D721Med (cell line): ENCODE data around the gene KMT2C.
"Not testable (repeated sequence)": the region's sequence is repeated elsewhere in the genome, so short reads cannot be mapped to it uniquely, and the experiment has no call there.

Experiments
- DNase-seq: peaks from one replicate; pipeline ENCODE4 v3.0.0; 2011; ENCODE audit warnings: low spot score; ENCODE audit not compliant: insufficient read length
- FAIRE-seq: peaks from 2 replicates; lab custom pipeline; 2011; peaks lifted over from hg19 to GRCh38; lab: Jason Lieb, UNC
- TF ChIP-seq, protein P1 (sequence below): IDR thresholded peaks from 2 replicates; pipeline ENCODE4 v1.5.1; 2012; ENCODE audit warnings: mild to moderate bottlenecking, control low read depth; ENCODE audit not compliant: insufficient read depth; ENCODE audit errors: missing control alignments

Gene KMT2C

DNA sequence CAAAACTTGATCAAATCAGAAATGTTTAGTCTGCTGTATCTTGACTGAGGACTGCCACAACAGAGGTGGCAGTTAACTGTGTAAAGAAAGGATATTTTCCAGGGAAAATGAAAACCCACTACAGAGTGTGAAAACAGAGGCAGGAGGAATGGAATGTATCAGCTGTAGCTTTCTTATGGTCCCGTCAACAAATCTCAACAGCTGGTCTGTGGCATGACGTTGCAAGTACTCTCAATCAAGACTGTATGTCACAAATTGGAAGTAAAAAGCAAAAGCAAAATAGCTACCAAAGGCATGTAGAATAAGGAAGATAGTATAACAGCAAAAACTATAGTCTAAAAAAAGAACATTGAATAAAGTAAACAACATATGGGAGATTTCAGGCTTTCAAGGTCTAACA, 123.5 kb downstream of the KMT2C start:
- TF ChIP-seq, protein P1, sequence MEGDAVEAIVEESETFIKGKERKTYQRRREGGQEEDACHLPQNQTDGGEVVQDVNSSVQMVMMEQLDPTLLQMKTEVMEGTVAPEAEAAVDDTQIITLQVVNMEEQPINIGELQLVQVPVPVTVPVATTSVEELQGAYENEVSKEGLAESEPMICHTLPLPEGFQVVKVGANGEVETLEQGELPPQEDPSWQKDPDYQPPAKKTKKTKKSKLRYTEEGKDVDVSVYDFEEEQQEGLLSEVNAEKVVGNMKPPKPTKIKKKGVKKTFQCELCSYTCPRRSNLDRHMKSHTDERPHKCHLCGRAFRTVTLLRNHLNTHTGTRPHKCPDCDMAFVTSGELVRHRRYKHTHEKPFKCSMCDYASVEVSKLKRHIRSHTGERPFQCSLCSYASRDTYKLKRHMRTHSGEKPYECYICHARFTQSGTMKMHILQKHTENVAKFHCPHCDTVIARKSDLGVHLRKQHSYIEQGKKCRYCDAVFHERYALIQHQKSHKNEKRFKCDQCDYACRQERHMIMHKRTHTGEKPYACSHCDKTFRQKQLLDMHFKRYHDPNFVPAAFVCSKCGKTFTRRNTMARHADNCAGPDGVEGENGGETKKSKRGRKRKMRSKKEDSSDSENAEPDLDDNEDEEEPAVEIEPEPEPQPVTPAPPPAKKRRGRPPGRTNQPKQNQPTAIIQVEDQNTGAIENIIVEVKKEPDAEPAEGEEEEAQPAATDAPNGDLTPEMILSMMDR, result no peak
- no peak for DNase-seq
- FAIRE-seq, result peak; percentile 66

DNA sequence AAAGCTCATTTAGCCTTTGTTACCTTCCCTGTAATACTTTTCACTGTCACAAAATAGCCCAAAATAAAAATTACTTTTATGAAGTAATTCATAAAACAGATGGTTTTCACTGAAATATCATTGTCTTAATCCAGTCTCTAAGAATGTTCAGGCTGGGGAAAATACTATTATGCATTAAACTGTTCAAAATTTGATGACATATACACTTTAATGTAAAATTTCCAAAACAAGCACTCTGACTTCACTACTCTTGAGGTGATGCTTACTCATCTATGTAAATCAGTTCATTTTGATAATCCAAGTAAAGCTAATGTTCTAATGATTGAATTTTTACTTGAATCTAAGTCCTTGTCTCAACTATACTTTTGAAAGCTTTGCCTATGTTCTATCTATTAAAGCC, 127.9 kb downstream of the KMT2C start:
- FAIRE-seq (peak; percentile 6), DNase-seq (no peak)

GRCh38 chr7:152299542-152300143, 136.2 kb downstream of the KMT2C start:
- not testable (repeated sequence) for FAIRE-seq

More for the DNA sequence above, 127.9 kb downstream of the KMT2C start:
- TF ChIP-seq, protein P1, result no peak

GRCh38 chr7:152292897-152293296, 142.9 kb downstream of the KMT2C start:
- no peak for DNase-seq

More at GRCh38 chr7:152299542-152300143, 136.2 kb downstream of the KMT2C start:
- not testable (repeated sequence) for DNase-seq

DNA sequence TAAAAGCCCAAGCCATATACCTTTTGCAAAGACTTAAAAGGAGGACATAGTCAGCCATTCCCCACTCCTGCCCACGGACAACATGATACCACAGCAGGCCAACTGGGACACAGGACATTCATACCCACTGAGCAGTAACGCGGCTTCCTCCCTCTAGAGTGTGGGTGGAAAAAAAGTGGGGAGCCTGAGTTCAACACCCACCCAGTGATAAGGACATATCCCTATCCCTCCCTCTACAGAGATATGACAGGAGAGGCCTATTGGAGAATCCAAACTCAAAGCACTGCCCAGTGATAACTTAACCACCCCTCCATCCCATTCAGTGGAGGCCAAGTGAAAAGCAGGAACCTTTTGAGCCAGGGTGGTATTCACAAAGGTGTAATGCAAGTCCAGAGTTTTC, 148.8 kb downstream of the KMT2C start:
- not testable (repeated sequence) for FAIRE-seq, DNase-seq

More at GRCh38 chr7:152292897-152293296, 142.9 kb downstream of the KMT2C start:
- TF ChIP-seq, protein P1, result no peak
- no peak for FAIRE-seq

- not testable (repeated sequence) for FAIRE-seq, DNase-seq
Observed at GRCh38 chr7:152286219-152286618, 149.6 kb downstream of the KMT2C start.

GRCh38 chr7:152284998-152285397, 150.8 kb downstream of the KMT2C start:
- FAIRE-seq, DNase-seq: not testable (repeated sequence)

- DNase-seq, FAIRE-seq: not testable (repeated sequence)
Observed at GRCh38 chr7:152277687-152278086, 158.1 kb downstream of the KMT2C start.

DNA sequence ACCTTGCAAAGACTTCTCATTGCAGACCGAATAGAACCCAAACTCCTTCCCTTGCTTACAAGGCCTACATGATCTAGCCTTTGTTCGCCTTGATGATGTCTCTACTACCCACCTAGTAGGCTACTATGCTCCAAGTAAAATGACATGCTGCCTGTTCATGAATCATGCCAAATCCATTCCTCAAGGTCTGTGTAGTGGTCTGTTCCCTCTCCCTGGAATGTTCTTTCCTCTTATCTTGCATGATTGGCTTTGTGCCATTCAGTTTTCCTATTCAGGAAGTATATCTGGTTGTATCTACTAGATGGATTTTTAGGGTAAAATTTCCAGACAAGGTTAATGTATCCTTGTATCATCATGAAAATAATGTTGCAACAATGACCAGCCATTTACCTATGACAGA, 165.4 kb downstream of the KMT2C start:
- DNase-seq, FAIRE-seq: not testable (repeated sequence)

- not testable (repeated sequence) for FAIRE-seq
Observed at GRCh38 chr7:152266859-152267258, 168.9 kb downstream of the KMT2C start.

GRCh38 chr7:152264915-152265314, 170.9 kb downstream of the KMT2C start:
- FAIRE-seq, DNase-seq: not testable (repeated sequence)

More at GRCh38 chr7:152266859-152267258, 168.9 kb downstream of the KMT2C start:
- DNase-seq, result not testable (repeated sequence)

- not testable (repeated sequence) for DNase-seq, FAIRE-seq
Observed at GRCh38 chr7:152262146-152262545, 173.7 kb downstream of the KMT2C start.

DNA sequence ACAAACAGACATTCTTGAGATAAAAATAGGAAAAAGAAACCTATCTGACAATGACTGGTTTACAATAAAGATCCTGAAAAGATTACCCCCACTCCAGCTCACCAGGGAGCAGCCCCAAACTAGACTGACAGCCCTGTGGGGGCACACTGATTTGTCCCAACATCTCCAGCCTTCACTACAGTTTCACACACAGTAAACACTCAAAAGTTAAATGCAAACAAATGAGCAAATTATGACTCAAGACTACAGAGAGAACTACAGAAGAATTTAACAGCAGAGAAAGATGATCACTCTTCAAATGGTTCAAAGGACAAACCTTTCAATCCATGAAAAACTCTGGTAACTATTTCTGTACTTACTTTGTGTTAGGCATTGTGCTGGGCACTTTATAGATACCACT, 176.2 kb downstream of the KMT2C start:
- not testable (repeated sequence) for DNase-seq, FAIRE-seq

DNA sequence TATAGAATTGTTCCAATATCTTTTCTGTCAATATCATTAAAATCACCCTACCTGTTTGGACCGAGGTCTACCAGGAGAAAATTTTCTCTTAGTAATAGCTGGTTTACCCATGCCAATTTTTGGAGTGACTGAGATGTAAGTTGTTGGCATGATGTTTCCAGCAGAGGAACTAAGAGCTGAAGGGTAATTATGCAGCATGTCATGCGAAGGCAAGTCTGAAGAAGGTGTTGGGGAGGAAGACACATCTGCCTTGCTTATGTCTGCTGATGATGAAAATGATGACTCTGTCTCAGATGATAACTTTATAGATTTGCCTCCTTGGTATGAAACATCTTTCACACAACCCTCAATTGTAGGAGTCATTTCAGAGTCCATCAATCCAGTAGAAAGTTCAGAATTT, 188.0 kb downstream of the KMT2C start:
- DNase-seq, result not testable (repeated sequence)

DNA sequence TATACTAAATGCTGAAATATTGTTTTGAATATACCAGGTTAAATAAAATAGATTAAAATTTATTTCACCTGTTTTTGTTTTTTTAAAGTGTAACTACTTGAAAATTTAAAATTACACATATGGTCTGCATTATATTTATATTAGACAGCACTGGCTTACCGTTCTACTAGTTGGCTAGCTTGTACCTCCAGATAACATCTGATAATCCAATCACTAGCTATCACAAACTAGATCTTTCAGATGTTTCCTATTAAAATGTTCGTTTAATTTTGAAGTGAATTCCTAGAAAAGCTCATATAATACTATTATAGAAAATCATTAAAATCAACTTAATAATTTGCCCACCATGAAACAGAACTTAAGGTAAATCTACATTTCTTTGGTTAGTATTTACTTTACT, 190.4 kb downstream of the KMT2C start:
- FAIRE-seq, DNase-seq: not testable (repeated sequence)

More for the DNA sequence above, 188.0 kb downstream of the KMT2C start:
- FAIRE-seq, result not testable (repeated sequence)

DNA sequence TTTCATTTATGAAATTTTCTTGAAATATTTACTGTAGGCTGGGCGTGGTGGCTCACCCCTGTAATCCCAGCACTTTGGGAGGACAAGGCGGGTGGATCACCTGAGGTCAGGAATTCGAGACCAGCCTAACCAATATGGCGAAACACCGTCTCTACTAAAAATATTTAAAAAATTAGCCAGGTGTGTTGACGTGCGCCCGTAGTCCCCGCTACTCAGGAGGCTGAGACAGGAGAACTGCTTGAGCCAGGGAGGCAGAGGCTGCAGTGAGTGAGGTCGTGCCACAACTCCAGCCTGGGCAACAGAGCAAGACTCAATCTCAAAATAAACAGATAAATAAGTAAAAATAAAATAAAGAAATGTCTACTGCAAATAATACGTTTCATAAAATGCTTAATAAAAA, 192.3 kb downstream of the KMT2C start:
- FAIRE-seq, result not testable (repeated sequence)

DNA sequence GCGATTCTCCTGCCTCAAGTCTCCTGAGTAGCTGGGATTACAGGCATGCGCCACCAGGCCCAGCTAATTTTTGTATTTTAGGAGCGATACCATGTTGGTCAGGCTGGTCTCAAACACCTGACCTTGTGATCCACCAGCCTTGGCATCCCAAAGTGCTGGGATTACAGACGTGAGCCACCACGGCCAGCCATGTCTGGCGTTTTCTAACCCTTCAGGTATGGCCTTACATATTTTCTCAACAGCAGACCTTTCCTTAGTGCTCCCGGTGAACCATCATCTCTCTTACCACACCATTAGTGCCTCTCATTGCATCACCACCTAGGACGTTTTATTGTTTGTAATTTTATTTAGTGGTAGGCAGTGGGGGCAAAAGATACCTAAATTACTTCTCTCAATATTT, 194.5 kb downstream of the KMT2C start:
- not testable (repeated sequence) for DNase-seq, FAIRE-seq

More for the DNA sequence above, 192.3 kb downstream of the KMT2C start:
- DNase-seq, result not testable (repeated sequence)
